IMR-90 (cell line): ENCODE results near the gene ARID4B. TPM values are rescaled to one million over a fixed set of nuclear protein-coding genes. Genes with fewer than 3 reads are reported as not detected.

Source experiments
- ATAC-seq: fragments of 200-7000 bp; cut with Tn5 transposase; 2 replicates; pipeline ENCODE4 v1.9.1; 2020; ENCODE audit warnings: low read depth, mild to moderate bottlenecking, moderate library complexity
- BruUV-seq: library from RNA; stranded (reverse); fragments of 400-500 nt; replicated peaks from 2 replicates; lab custom pipeline; 2021; lab: Mats Ljungman, UMichigan
- CTCF ChIA-PET: fragments of 300-600 bp; formaldehyde crosslinking; extraction: SDS; loops from one replicate; lab custom pipeline; 2021; ENCODE audit warnings: antibody characterized with exemption; lab: Yijun Ruan, JAX
- POLR2A ChIA-PET: fragments of 300-600 bp; sonication (Branson Sonifier 250); formaldehyde crosslinking; loops from one replicate; lab custom pipeline; 2022; ENCODE audit warnings: antibody characterized with exemption; ENCODE audit not compliant: unreplicated experiment; lab: Charles Lee
- DNase-seq: peaks from one replicate; pipeline ENCODE4 v3.0.0; 2013
- H2AFZ ChIP-seq: replicated peaks from 2 replicates; pipeline ENCODE3; 2013; ENCODE audit warnings: low read length, mild to moderate bottlenecking; ENCODE audit not compliant: poor library complexity
- H2AK5ac ChIP-seq: 2 replicates; pipeline ENCODE4 v1.6.1; 2013; ENCODE audit warnings: low read depth, low read length, inconsistent platforms
- H2AK9ac ChIP-seq: replicated peaks from 2 replicates; pipeline ENCODE3; 2013; ENCODE audit warnings: mild to moderate bottlenecking, low read depth, low read length, moderate library complexity; ENCODE audit not compliant: poor library complexity
- H2BK120ac ChIP-seq: 2 replicates; pipeline ENCODE4 v1.6.1; 2013; ENCODE audit warnings: low read depth, low read length, inconsistent platforms
- H2BK15ac ChIP-seq: 3 replicates; pipeline ENCODE4 v1.6.1; 2013; ENCODE audit warnings: low read depth, low read length, inconsistent platforms
- H2BK20ac ChIP-seq: 2 replicates; pipeline ENCODE4 v1.6.1; 2013; ENCODE audit warnings: low read depth, mild to moderate bottlenecking, inconsistent platforms, low read length, moderate library complexity
- H2BK5ac ChIP-seq: 2 replicates; pipeline ENCODE4 v1.6.1; 2013; ENCODE audit warnings: mild to moderate bottlenecking, low read depth, low read length, inconsistent platforms; ENCODE audit not compliant: poor library complexity, severe bottlenecking
- H3K14ac ChIP-seq: replicated peaks from 2 replicates; pipeline ENCODE4 v1.6.1; 2013; ENCODE audit warnings: low read depth, low read length, inconsistent platforms
- H3K18ac ChIP-seq: 2 replicates; pipeline ENCODE4 v1.6.1; 2013; ENCODE audit warnings: low read depth, low read length, control low read depth
- H3K23ac ChIP-seq: 2 replicates; pipeline ENCODE4 v1.6.1; 2013; ENCODE audit warnings: low read depth, low read length, inconsistent platforms
- H3K27ac ChIP-seq: 2 replicates; pipeline ENCODE4 v1.5.1; 2013; ENCODE audit warnings: mild to moderate bottlenecking, control low read depth, low read length; ENCODE audit not compliant: insufficient read depth
- H3K27me3 ChIP-seq: 2 replicates; pipeline ENCODE4 v1.6.1; 2013; ENCODE audit warnings: low read length; ENCODE audit not compliant: control insufficient read depth, insufficient read depth
- H3K36me3 ChIP-seq: 2 replicates; pipeline ENCODE4 v1.6.1; 2013; ENCODE audit warnings: low read length, mixed read lengths; ENCODE audit not compliant: control insufficient read depth, insufficient read depth
- H3K4ac ChIP-seq: 2 replicates; pipeline ENCODE4 v1.6.1; 2013; ENCODE audit warnings: low read depth, low read length, inconsistent platforms
- H3K4me1 ChIP-seq: 2 replicates; pipeline ENCODE4 v1.6.1; 2013; ENCODE audit warnings: low read length, mixed read lengths; ENCODE audit not compliant: control insufficient read depth, insufficient read depth
- H3K4me2 ChIP-seq: 2 replicates; pipeline ENCODE4 v1.6.1; 2013; ENCODE audit warnings: low read depth, mild to moderate bottlenecking, control low read depth, low read length, moderate library complexity
- H3K4me3 ChIP-seq: 2 replicates; pipeline ENCODE4 v1.5.1; 2013; ENCODE audit warnings: low read depth, mild to moderate bottlenecking, control low read depth, low read length, moderate library complexity; ENCODE audit not compliant: insufficient read depth
- H3K56ac ChIP-seq: 2 replicates; pipeline ENCODE4 v1.6.1; 2013; ENCODE audit warnings: low read length, inconsistent platforms; ENCODE audit not compliant: insufficient read depth; ENCODE audit errors: extremely low read depth
- H3K79me1 ChIP-seq, 2 experiments: 2 replicates each; pipeline ENCODE4 v1.6.1; 2013; ENCODE audit warnings: low read length in 2 of 2, inconsistent platforms in 1 of 2, low read depth in 1 of 2
- H3K9ac ChIP-seq: 2 replicates; pipeline ENCODE4 v1.6.1; 2013; ENCODE audit warnings: low read depth, low read length, control low read depth
- H3K9me1 ChIP-seq: 2 replicates; pipeline ENCODE4 v1.6.1; 2013; ENCODE audit warnings: low read length, inconsistent platforms; ENCODE audit not compliant: insufficient read depth
- H3K9me3 ChIP-seq: 2 replicates; pipeline ENCODE4 v1.6.1; 2013; ENCODE audit warnings: low read length; ENCODE audit not compliant: control insufficient read depth, insufficient read depth
- H4K20me1 ChIP-seq: 2 replicates; pipeline ENCODE4 v1.6.1; 2013; ENCODE audit warnings: low read length, inconsistent platforms; ENCODE audit not compliant: insufficient read depth
- H4K5ac ChIP-seq: 2 replicates; pipeline ENCODE4 v1.6.1; 2013; ENCODE audit warnings: mild to moderate bottlenecking, low read depth, low read length, control low read depth
- H4K8ac ChIP-seq, 2 experiments: 2 replicates each; pipeline ENCODE4 v1.6.1; 2013; ENCODE audit warnings: low read depth in 2 of 2, low read length in 2 of 2, control low read depth in 1 of 2, inconsistent platforms in 1 of 2
- H4K91ac ChIP-seq: 2 replicates; pipeline ENCODE4 v1.6.1; 2013; ENCODE audit warnings: low read depth, low read length, inconsistent platforms; ENCODE audit not compliant: insufficient read depth
- FOS ChIP-seq: fragments of 150-350 bp; IDR thresholded peaks from 2 replicates; pipeline ENCODE4 v1.6.1; 2016; ENCODE audit warnings: low read depth, low read length
- RAD21 ChIP-seq: IDR thresholded peaks from 2 replicates; pipeline ENCODE4 v1.6.1; 2012; ENCODE audit warnings: low read length, improper control_type of control experiment
- WGBS, 2 experiments: methylation state at CpG; one replicate each; pipeline versions ENCODE4 v1.1.5 to v1.1.7; 2013; ENCODE audit warnings: missing lambda C conversion rate in 2 of 2; ENCODE audit not compliant: insufficient read length in 1 of 2; ENCODE audit errors: extremely low coverage in 2 of 2; 5-methylcytosine and 5-hydroxymethylcytosine counted together
- dilution Hi-C: fragments of 300-500 bp; cut with HindIII; formaldehyde crosslinking; loops from one replicate; pipeline ENCODE4 v1.14.3; 2018; ENCODE audit warnings: low sequenced_read_pairs; ENCODE audit not compliant: unreplicated experiment
- in situ Hi-C: fragments of 300-500 bp; cut with MboI; formaldehyde crosslinking; loops from 3 replicates; pipeline ENCODE4 v1.14.3; 2019; ENCODE audit warnings: low sequenced_read_pairs, inconsistent platforms, mixed read lengths
- intact Hi-C: fragments of 100-400 bp; cut with micrococcal nuclease; formaldehyde crosslinking; loops from 2 replicates; pipeline ENCODE4 v1.10.0; 2022
- polyA plus RNA-seq, 3 experiments: library from polyadenylated mRNA; depleted of rRNA; stranded (reverse); fragments of >200 nt; gene quantifications; 2 replicates each; pipeline ENCODE4 v1.2.3, GENCODE V29; 2012; ENCODE audit warnings: low replicate concordance in 1 of 3
- total RNA-seq: library from RNA; depleted of rRNA; stranded (reverse); fragments of >200 nt; gene quantifications from 2 replicates; pipeline ENCODE4 v1.2.3, GENCODE V29; 2012

ARID4B gene
- total and polyA plus RNA-seq, 2 of the 4 experiments (the other 2 are of a cell fraction): 8.5 to 16.0 TPM

DNA sequence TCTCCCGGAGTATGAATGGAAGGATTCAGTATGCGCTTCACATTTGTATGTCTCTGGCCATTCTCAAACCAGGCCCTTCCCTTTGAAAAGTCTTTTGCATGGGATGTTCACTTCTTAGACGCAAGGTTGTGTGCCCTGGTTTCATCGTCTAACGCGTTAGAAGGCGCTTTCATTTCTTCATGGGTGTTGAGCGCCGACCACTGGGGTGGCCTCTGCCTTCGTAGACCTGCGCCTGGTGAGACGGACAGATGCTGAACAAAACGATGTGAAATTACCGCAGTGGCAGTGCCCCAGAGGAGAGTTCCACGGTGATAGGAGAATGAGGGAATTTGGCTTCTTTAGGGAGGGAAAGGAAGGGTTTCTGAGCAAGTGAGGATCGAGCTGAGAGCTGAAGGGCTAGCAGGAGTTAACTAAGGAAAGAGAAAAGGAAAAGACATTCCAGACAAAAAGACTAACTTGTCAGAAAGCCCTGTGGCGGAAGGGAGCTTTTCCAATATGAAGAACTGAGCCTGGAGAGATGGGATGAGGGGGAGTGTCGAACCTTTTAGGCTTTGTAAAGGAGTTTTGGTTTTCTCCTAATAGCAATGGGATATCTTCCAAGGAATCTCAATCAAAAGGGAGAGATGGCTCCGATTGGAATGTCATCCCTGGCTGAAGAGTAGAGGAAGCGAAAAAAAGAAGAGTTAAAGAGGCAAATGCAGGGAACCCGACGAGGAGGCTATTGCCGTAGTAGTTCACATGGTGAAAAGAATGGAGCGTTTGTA lies 1.3 kb upstream of the ARID4B start:
- H3K4me2 ChIP-seq: peak overlapping the region; percentile 98
- TF ChIP-seq FOS: no peak
- peak; percentile 18; the same call in 1 of the 2 replicates for TF ChIP-seq RAD21
- peak overlapping the region; percentile 94 for H3K27ac ChIP-seq
- no peaks in the 10 kb centered on the region; the same call in 1 of the 2 replicates for H3K4me1 ChIP-seq
- H2AK5ac ChIP-seq: peak overlapping the region; percentile 8
- H3K56ac ChIP-seq: peak overlapping the region; percentile 90
- peak overlapping the region; percentile 49 for H3K18ac ChIP-seq
- H3K14ac ChIP-seq: peak overlapping the region; percentile 92
- peak overlapping the region; percentile 79 for H4K91ac ChIP-seq
- peak overlapping the region; percentile 97 for H2AFZ ChIP-seq
- no peak overlapping the region for H2BK20ac ChIP-seq
- in situ Hi-C loops: no loop called here
- H2BK120ac ChIP-seq: peak overlapping the region; percentile 28
- H3K9me3 ChIP-seq: no peaks in the 10 kb centered on the region
- H3K36me3 ChIP-seq: no peaks in the 10 kb centered on the region
- H3K79me1 ChIP-seq: peaks cover 0 to 31% of the 10 kb centered on the region in 2 experiments; a peak in 3 of 4 replicates
- ChIA-PET CTCF (interaction anchor here (1.5 kb wide), 2 partner anchors 71 to 86 kb away, joined by 3 read pairs; no protein-coding TSS in a partner anchor), POLR2A (no interaction called here)
- no peak overlapping the region for H2BK15ac ChIP-seq
- H3K23ac ChIP-seq: peak overlapping the region; percentile 93
- H2BK5ac ChIP-seq: peak overlapping the region; percentile 83
- intact Hi-C loops: loop anchor here (1.0 kb wide), 2 partner anchors 38 to 86 kb away; partner anchors contain the start of gene TBCE
- no peaks in the 10 kb centered on the region for H3K27me3 ChIP-seq
- peak overlapping the region; percentile 67 to 83 for H4K8ac ChIP-seq
- ATAC-seq (0 out of 2 replicates have a peak, but pooled peaks have one; percentile 3), DNase-seq (peak; percentile 45)
- peak overlapping the region; percentile 90 for H2AK9ac ChIP-seq
- peak overlapping the region; percentile 70 for H3K4me3 ChIP-seq
- H3K9me1 ChIP-seq: no peaks in the 10 kb centered on the region; the same call in 1 of the 2 replicates
- TSS peak; percentile 37 for BruUV-seq
- peak overlapping the region; percentile 21; the same call in 1 of the 2 replicates for H4K5ac ChIP-seq
- H4K20me1 ChIP-seq: peaks cover 38% of the 10 kb centered on the region
- 0% methylated on average over 17 of the region's 24 CpGs; no CpG with 5 or more reads in 1 of the 2 experiments for WGBS, 2 experiments
- peak overlapping the region; percentile 93 for H3K4ac ChIP-seq
- H3K9ac ChIP-seq: peak overlapping the region; percentile 98
- dilution Hi-C loops: no loop called here
